ENCODE measurements around the gene F3.

Gene F3

DNA sequence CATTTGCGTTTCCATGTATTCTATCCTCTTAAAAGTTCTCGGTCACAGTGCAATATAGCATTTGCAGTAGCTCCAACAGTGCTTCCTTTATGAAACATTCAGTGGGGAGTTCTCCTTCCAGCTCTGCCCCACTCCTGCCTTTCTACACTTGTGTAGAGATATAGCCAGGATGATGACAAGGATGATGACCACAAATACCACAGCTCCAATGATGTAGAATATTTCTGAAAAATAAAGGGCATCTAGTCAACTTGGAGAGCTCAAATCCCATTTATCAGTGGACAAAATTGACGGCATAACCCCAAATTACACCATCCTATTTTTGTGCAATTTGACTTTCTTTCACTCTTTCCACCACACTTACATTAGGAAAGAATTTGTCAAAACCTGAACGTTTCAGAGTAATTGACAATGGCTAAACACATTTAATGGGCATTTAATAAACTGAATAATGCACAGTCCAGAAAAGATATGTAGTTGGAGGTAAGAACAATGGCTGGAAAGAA is 11.1 kb downstream of the F3 start:
- TF ChIP-seq JUND (IDR thresholded peaks at IDR 0.05; ENCODE audit: low read depth): no peak
- DNase-seq (ENCODE audit: low read depth in 1 of 2, low spot score in 1 of 2): no peak
- in situ Hi-C loops (cut with HindIII; ENCODE audit: low pct_unique_long_range_greater_than_20kb, low sequenced_read_pairs): no loop called here

DNA sequence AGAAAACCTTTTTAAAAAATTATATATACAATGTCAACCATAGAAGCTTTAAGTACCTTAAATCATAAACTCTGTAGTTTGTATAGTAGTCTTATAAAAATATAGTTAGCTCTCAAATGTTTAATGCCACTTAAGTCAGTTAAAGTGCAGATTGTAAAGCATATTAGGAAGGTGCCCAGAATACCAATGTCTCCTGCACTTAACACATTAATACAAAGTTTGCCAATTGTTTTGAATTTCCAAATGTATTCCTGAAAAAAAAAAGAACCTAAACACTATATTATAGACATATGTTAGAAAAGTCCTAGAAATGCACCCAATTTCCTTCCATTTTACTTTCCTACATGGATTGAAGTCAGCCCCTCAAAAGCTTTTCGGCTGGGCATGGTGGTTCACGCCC is 12.1 kb downstream of the F3 start:
- TF ChIP-seq JUND (IDR thresholded peaks at IDR 0.05; ENCODE audit: low read depth): no peak
- in situ Hi-C loops (cut with HindIII; ENCODE audit: low pct_unique_long_range_greater_than_20kb, low sequenced_read_pairs): no loop called here
- no peak for DNase-seq (ENCODE audit: low read depth in 1 of 2, low spot score in 1 of 2)

DNA sequence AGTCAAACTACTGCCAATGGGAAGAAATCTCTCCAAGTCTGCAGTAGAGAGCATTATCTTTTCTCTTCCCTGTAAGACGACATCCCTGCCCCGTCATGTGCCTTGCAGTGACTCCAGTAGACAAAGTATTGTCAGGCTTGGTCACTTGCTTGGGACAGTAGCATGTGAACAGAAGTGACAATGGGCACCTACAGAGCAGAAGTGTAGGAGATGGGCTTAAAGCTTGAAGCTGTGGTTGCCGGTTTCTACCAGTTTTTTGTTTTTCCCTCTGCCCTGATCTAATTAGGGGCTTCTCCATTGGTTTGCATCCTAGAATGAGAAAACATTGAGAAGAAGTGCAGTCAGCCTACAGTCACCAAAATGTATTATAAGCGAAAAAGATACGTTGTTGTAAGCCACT is 12.7 kb downstream of the F3 start:
- in situ Hi-C loops (cut with HindIII; ENCODE audit: low pct_unique_long_range_greater_than_20kb, low sequenced_read_pairs): no loop called here
- TF ChIP-seq JUND (IDR thresholded peaks at IDR 0.05; ENCODE audit: low read depth): no peak
- no peak for DNase-seq (ENCODE audit: low read depth in 1 of 2, low spot score in 1 of 2)

DNA sequence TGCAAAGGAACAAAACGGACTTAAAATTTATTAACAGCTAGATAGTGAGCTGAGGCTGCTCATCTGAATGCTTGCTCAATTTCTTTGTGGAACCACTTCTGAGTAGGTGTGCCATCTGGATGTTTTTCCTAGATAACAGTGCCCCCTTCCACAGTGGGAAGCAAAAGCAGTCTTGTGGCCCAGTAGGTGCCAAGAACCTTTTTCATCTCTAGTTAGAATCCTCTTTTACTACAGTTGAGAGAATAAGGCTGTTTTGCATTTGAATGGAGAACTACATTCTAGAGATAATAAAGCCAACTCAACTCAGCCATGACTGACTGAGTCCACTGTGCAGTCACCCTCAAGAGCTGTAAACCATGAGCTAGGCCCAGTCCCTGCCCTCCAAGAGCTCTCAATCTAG is 13.3 kb downstream of the F3 start:
- no peak for TF ChIP-seq JUND (IDR thresholded peaks at IDR 0.05; ENCODE audit: low read depth)
- in situ Hi-C loops (cut with HindIII; ENCODE audit: low pct_unique_long_range_greater_than_20kb, low sequenced_read_pairs): no loop called here
- DNase-seq (ENCODE audit: low read depth in 1 of 2, low spot score in 1 of 2): no peak

DNA sequence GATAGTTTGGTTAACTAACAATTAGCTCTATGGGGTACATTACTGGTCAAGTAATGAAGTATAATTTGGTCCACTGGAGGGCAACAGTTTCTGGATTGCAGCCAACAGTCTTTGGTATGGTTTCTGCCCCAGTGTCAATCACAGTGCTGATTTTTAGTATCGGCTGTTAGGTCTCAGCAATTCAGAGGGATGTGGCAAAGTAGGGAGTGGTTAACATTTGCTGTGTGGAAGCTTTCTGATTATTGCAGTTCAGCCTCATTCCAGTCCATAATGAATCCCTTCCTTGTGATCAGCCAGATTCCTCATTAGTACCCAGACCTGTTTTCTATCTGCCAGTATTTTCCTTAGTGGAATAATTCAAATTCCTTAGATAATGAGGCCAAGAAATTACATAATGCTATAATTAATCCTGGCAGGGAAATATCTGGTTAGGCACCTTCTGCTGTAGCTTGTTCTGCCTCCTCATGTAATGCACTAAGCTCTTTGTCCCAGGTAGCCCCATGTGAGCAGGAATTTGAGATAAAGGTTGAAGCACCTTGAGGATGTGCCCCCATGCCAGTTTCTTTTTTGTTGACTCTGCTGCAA is 14.0 kb downstream of the F3 start:
- DNase-seq (ENCODE audit: low read depth in 1 of 2, low spot score in 1 of 2): peak in 1 of 2 experiments; percentile 31
- in situ Hi-C loops (cut with HindIII; ENCODE audit: low pct_unique_long_range_greater_than_20kb, low sequenced_read_pairs): no loop called here
- TF ChIP-seq JUND (IDR thresholded peaks at IDR 0.05; ENCODE audit: low read depth): no peak

DNA sequence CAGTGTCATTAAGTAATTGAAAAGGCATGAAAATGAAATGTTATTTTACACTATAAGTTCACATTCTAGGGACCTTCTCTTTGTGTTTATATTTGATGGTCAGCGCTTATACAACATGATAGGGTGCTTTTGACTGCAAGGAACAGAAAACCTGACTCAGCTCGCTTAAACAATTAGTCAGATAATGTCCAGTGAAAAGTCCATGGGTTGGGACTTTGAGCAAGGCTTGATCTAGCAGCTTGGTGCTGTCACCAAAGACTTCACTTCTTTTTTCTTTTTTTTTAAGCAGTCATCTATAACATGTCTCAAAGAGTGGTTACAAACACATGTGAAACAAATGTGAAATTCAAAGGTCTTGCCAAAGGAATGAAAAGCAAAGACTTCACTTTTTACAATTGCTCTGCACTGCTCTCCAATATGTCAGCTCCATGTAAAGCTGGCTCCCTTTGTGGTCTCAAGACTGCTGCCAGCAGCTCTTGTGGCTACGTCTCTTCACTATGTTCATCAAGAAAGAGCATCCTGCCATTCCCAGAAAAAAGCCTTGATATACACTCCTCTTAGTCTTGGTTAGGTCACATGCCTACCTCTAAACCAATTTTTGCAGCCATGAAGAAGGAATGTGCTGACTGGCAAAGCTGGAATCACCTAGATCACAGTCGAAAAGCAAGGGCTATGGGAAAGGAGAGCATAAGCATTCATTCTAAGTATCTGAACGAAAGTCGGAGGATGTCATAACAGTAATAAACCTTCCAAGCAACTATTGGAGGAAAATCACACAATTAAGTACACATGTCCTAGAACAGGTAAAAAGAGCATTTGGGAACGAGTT is 15.2 kb downstream of the F3 start:
- in situ Hi-C loops (cut with HindIII; ENCODE audit: low pct_unique_long_range_greater_than_20kb, low sequenced_read_pairs): no loop called here
- no peak for DNase-seq (ENCODE audit: low read depth in 1 of 2, low spot score in 1 of 2)

DNA sequence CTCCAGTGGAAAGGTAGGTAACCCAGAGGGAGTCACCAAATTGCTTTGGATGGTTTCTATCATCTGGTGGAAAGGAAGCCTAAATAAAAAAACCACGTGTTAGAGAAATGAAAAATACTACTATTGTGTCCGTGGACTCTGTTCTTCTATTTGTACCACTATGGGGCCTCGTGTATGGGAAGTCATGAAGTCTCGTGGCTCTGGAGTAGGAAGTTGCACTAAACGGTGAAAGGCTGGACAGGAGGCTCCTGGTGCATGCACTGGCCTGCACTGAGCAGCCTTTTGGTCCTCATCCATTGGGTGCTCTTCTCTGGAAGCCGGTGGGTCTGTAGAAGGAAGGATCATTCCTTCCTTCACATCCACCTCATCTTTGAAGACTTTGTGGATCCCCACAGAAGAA is 17.0 kb downstream of the F3 start:
- no peak for TF ChIP-seq JUND (IDR thresholded peaks at IDR 0.05; ENCODE audit: low read depth)
- DNase-seq (ENCODE audit: low read depth in 1 of 2, low spot score in 1 of 2): no peak
- in situ Hi-C loops (cut with HindIII; ENCODE audit: low pct_unique_long_range_greater_than_20kb, low sequenced_read_pairs): no loop called here

More for the DNA sequence above, 15.2 kb downstream of the F3 start:
- no peak for TF ChIP-seq JUND (IDR thresholded peaks at IDR 0.05; ENCODE audit: low read depth)

DNA sequence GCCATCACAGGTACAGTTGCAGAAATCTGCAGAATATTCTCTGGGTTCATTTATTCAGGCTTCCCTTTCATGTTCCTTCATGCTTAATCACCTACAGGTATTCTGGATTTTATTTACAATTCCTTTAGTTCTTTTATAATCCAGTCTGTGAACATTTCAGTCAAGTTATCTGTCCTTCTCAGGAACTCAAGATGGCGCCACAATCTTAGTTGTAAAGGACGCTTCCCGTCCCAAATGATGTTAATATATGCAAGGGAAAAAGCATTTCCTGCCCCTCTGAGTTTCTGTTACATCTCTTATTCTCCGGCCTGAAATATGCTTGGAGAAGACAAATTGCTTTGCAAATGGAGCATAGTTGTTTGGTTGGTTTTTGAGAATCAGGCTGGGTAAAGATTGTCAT is 19.3 kb downstream of the F3 start:
- TF ChIP-seq JUND (IDR thresholded peaks at IDR 0.05; ENCODE audit: low read depth): no peak
- in situ Hi-C loops (cut with HindIII; ENCODE audit: low pct_unique_long_range_greater_than_20kb, low sequenced_read_pairs): no loop called here
- peak in 1 of 2 experiments; percentile 55 for DNase-seq (ENCODE audit: low read depth in 1 of 2, low spot score in 1 of 2)

DNA sequence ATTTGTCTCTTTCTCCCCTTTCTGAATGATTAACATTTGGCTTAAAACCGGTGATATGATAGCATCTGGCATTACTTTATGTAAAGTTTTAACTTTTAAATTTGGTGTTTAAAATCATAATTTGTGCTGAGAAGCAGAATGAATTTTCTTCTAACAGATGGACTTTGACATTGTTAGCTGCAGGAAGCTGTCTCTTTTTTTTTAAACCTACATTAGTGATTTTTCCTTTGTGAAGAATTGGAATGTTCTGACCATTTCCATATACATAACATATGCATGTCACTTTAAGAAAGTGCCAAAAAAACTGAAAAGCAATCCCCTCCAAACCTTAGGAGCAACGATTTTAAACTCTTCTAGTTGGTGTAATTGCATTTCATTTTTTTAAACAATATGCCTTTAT is 22.2 kb downstream of the F3 start:
- in situ Hi-C loops (cut with HindIII; ENCODE audit: low pct_unique_long_range_greater_than_20kb, low sequenced_read_pairs): no loop called here
- TF ChIP-seq JUND (IDR thresholded peaks at IDR 0.05; ENCODE audit: low read depth): no peak
- no peak for DNase-seq (ENCODE audit: low read depth in 1 of 2, low spot score in 1 of 2)

DNA sequence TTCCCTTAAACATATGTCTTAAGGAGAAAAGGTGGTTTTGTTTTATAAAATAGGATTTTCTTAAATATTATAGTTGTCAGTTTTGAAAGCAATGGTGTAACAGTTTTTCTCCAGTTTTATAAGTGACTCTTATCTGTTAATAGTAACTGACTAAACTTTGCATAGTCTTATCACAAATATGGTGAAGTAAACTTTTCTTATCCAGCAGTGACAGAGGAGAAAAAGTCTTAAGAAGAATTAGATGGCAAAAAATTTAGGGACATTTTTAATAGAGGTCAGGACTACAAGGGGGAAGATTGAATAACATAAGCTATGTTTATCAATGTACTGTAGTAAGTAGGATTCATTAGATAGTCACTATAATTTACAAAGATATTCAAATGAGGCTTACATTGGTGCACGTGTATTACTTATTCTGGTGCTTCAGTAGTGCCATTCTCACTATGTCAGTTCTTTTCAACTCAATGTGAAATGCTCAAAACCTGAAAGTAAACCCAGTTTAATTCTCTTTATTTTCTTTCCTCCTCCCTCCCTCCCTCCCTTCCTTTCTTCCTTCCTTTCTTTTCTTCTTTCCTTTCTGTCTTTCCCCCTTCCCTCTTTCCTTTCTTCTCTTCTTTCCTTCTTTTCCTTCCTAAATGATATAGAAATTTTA is 26.1 kb downstream of the F3 start:
- no peak for DNase-seq (ENCODE audit: low read depth in 1 of 2, low spot score in 1 of 2)
- in situ Hi-C loops (cut with HindIII; ENCODE audit: low pct_unique_long_range_greater_than_20kb, low sequenced_read_pairs): no loop called here
- no peak for TF ChIP-seq JUND (IDR thresholded peaks at IDR 0.05; ENCODE audit: low read depth)

DNA sequence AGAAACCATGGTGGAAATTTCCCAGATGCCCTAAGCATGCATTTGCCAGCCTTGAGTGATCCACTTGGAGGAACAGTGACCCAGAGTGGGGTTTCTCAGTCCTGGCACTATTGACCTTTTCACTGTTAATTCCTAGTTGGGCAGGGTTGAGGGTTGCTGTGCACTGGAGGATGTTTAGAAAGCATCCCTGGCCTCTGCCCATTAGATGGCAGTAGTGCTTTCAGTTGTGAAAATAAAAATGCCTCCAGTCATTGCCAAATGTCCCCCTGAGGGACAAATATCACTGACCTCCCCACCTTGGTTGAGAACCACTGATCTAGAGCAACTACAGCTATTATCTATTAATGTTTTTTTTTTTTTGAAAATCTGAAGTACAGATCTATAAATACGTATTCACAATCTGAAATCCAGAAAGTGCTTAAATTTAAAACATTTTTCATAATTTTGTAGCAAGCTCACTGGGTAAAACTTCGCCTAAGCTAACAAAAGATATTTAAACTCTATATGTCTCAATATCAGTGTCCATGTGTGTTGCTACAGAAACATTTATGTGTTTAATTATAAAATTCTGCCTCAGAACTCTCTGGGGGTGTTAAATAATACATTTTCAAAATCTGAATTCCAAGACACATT is 27.3 kb downstream of the F3 start:
- peak in 1 of 2 experiments; percentile 35 for DNase-seq (ENCODE audit: low read depth in 1 of 2, low spot score in 1 of 2)
- in situ Hi-C loops (cut with HindIII; ENCODE audit: low pct_unique_long_range_greater_than_20kb, low sequenced_read_pairs): no loop called here
- TF ChIP-seq JUND (IDR thresholded peaks at IDR 0.05; ENCODE audit: low read depth): no peak

DNA sequence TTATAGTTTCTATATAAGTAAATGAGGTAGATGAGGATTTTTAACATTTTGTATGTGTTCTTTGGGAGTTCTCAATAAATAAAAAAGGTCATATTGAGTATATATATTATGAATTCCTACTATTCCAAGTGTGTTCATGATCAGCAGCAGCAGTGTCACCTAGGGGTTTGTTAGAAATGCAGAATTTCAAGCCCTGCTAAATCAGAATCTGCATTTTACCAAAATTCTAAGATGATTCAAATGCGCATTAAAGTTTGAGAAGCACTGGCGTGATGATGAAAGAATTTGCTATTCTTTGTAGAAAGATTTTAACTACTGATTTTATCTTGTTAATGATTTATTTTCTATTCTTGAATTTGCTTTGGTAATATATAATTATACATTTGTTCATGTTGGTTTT is 28.7 kb downstream of the F3 start:
- no peak for TF ChIP-seq JUND (IDR thresholded peaks at IDR 0.05; ENCODE audit: low read depth)
- no peak for DNase-seq (ENCODE audit: low read depth in 1 of 2, low spot score in 1 of 2)
- in situ Hi-C loops (cut with HindIII; ENCODE audit: low pct_unique_long_range_greater_than_20kb, low sequenced_read_pairs): no loop called here

DNA sequence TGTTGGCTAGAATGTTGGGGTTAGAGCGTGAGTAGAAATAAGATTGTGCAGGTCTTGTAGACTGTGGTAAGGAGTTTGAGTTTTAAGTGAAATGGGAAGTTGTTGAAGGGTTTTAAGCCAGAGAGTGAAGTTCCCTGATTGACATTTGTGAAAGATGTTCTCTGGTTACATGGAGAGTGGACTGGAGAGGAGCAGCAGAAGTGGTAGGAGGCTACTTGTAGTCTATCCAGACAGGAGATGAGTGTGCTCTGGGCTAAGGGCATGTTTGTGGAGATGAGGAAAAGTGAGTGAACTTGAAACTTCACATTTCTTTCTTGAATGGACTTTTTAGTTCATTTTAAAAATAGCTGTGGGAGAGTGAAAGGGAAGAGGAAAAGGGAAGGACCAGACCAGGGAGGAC is 37.0 kb downstream of the F3 start:
- in situ Hi-C loops (cut with HindIII; ENCODE audit: low pct_unique_long_range_greater_than_20kb, low sequenced_read_pairs): no loop called here
- TF ChIP-seq JUND (IDR thresholded peaks at IDR 0.05; ENCODE audit: low read depth): no peak
- no peak for DNase-seq (ENCODE audit: low read depth in 1 of 2, low spot score in 1 of 2)

Data from T47D (cell line).